HG03159 (cell line): ENCODE measurements around the gene PDE7B.
"Not testable (repeated sequence)": the region's sequence is repeated elsewhere in the genome, so short reads cannot be mapped to it uniquely, and the experiment has no call there.

Experiments used
- ATAC-seq: cut with Tn5 transposase; IDR thresholded peaks from one replicate; pipeline ENCODE4 v1.9.1; 2021; ENCODE audit warnings: mild to moderate bottlenecking, moderate library complexity; ENCODE audit not compliant: unreplicated experiment

The PDE7B gene

DNA sequence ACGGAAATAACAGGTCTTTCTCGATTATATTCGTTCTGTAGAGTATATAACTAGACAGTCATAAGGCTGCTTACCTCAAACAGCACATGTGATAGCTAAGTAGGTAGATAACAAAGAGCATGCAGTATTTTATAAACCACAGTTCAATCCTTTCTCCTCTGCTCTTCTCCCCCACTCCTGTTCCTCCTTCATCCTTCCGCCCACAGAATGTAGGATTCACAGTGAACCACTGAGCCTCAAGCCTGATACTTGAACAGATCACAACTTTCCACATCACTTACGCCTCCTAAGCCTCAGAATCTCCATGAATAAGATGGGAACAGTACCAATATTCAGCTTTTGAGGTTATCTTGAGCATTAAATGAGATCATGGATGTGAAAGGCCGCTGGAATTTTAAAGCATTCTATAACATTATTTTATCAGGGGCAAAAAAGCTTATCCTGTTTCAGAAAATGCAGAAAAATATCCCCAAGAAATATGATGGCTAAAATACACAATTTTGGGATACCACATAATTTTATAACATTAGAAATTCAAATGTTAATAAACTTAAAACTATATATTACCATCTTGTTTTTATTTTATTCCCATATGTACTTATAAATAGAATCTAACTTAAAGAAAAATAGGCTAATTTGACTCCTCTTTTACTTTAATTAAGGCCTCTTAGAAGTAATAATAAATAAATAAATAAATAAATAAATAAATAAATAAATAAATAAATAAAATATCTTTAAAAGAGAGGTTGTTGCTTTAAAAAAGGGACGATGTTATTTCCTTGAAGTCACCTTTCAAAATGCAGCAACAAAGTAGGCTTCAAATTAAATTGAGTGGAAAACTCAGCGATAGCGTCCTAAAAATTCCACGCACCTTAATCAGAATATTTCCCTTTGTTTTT lies 365.3 kb downstream of the PDE7B start:
- no peak for ATAC-seq

DNA sequence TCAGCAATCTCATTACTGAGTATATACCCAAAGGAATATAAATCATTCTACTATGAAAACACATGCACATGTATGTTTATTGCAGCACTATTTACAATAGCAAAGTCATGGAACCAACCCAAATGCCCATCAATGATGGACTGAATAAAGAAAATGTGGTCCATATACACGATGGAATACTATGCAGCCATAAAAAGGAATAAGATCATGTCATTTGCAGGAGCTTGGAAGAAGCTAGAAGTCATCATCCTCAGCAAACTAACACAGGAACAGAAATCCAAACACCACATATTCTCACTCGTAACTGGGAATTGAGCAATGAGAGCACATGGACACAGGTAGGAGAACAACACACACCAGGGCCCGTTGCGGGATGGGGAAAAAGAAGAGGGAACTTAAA lies 373.5 kb downstream of the PDE7B start:
- not testable (repeated sequence) for ATAC-seq

DNA sequence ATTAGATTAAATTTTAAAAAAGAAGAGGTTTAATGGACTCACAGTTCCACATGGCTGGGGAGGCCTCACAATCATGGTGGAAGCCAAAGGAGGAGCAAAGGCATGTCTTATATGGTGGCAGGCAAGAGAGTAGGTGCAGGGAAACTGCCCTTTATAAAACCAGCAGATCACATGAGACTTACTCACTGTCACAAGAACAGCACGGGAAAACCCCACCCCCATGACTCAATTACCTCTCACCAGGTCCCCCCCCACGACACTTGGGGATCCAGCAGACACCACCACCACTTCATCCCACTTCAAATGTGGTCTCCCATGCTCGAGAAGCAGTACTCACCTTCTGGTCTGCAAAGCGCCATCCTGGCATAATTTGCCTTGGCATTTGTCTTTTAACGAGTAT lies 374.0 kb downstream of the PDE7B start:
- ATAC-seq = no peak

DNA sequence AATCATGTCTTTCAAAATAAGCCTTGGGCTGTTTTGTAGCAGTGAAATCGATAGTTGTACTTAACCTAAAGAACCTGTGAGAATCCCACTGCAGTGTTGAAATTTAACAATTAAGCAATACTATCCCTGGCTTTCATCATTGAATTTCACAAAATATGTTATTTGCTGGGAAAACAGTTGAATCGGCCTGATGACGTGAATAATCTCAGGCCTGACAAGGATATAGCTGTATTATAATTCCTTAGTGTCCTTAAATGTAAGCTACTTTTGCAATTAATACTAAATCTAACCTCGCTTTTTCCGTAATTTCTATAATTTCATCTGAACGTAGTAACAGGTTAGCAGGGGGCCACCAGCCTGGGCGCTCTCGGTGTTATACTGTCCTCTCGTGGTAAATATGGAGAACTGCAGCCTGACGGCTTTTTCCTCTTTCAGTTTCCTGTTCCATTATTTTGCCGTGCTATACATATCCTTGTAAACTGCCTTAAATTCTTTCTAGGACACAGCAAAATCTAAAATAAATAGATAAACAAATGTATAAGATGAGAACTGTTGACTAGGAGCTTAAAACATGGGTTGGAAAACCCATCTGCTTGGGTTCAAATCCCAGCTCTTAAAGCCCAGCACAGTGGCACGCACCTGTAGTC lies 374.6 kb downstream of the PDE7B start:
- ATAC-seq = peak; percentile 66

DNA sequence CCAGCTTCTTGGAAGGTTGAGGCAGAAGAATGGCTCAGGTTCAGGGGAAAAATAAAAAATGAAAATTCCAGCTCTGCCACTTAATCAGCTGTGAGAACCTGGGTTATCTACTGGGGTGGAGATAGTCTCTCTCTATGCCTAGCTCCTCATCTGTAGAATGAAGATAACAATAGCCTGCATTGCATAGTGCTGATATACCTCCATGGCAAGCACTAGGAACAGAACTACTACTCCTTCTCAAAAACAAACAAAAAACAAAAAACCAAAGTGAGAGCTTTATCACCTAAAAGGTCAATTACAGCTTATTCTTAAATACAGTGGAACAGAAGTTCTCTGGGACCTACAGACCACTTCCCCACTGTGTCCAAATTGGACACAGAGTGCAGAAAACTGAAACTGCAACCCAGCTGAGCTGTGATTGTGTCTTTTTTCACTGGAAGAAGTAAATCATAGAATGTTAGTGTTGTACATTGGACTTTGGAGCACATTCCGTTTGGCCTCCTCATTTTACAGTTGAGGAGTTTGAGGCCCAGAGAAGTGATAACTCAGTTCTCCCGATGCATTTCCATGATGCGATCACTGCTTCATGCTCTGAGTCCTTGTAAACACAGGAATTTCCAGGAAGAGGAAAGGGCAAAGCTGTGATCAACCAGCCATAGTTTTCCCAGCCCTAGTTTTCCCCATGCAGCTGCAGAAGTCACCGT lies 375.3 kb downstream of the PDE7B start:
- peak; percentile 33 for ATAC-seq

DNA sequence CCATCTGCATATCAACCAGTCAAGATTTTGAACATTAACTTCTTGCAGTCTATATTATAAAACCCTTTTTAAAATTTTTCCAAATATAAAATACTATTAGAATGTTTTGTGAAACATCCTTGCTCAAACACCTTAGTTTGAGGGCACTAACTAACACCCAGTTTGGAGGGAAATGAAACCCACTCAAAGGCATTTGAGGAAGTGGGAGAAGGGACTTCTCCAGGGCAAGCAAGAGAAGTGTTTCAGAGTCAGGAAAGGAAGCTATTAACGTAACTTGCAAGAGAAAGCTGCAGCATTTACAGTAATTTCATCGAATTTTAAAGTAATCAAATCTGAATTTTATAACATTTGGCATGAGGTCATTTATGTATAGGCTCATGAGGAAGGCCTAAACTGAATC lies 377.3 kb downstream of the PDE7B start:
- ATAC-seq = no peak

DNA sequence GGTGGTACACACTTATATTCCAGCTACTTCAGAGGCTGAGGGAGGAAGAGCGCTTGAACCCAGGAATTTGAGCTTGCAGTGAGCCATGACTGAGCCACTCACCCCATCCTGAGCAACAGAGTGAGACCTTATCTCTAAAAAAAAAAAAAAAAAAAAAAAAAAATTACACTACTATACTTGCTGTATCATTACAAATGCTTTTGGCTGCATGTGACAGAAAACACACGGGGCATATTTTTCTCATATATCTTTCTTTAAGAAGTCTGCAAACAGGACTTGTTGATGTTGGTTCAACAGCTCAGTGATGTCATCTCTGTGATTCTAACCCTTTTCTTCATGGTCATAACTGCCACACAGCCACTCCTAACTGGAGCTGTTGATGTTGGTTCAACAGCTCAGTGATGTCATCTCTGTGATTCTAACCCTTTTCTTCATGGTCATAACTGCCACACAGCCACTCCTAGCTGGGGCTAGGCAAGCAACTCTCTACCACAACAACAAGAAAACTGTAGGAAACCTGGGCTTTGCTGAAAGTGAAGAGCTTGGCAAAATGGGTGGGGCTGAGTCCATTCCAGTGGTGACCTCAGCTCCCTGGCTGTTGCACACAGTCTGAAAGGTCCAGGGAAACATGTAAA lies 378.8 kb downstream of the PDE7B start:
- no peak for ATAC-seq

DNA sequence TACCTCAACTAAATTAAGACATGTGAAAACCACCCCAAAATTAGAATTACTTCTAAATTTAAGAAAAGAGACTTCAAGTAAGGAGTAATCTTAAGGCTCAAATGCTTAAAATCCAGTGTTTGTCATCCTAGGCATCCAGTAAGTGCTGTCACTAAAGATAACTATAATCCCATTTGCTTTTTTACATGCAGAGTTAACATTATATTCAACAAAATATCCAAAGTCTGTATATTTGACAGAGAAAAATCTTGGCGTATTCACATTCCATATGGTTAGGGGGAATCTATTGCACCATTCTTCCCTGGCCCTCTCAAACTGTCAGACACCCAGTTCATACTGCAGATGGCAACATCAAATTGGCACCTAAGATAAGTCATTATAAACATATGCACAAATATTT lies 381.2 kb downstream of the PDE7B start:
- no peak for ATAC-seq

DNA sequence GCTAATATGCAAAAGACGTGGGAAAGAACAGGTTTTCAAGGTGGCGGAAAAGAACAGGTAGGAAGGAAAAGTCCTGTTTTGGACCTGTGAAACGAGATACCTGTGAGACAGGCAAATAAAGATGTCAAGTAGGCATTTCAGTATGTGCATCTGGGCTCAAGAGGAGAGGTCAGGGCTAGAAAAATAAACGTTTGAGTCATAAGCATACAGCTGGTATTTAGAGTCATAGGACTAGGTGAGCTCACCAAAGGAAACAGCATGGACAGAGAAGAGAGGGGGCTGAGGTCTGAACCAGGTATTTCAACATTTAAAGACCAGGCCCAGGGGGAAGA lies 383.7 kb downstream of the PDE7B start:
- ATAC-seq = no peak

DNA sequence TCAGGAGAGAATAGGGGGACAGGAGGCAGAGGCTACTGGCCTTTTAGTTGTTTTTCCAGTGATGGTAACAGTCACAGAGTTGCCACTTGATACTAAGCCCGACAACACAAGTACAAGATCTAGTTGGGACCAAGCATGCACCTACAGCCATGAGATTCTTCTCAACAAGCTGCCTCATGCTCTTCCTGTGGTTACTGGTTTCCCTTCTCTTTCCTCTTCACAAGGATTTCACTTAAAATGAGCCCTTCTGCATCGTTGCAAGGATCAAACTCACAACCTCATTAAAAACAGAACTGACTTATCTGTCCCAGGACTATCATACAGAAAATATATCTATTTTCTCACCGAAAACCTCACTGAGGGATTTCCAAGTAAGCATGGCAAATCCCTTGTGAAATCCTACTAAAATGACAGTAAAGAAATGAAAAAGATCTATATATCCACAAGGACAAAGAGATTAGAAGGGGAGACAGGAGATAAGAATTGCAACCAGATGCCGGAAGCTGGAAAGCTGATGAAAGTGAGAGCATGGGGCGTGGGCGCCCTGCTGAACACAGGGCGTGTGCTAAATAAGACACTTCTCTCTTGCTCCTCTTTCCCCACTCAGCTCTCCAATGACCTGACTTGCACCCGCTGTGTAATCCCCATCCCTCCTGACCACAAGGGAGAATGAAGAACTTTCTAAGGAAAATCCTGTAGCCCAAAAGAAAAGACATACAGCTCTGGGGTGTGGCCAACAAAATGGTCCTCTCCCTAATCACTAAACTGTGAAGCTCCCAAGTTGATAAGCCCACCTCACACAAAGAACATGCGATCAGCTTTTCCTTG lies 385.2 kb downstream of the PDE7B start:
- ATAC-seq = no peak

DNA sequence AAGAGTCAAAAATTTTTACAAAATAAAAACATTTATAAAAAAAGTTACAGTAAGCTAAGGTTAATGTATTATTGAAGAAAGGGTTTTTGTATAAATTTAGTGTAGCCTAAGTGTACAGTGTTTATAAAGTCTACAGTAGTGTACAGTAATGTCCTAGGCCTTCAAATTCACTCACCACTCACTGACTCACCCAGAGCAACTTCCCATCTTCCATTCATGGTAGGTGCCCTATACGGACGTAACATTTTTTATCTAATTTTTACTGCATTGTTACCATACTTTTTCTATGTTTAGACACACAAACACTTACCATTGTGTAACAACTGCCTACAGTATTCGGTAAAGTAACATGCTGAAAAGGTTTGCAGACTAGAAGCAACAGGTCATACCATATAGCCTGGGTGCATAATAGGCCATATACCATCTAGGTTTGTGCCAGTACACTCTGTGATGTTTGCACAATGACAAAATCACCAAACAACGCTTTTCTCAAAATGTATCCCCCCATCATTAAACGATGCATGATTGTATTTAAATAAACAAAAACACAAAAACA lies 392.6 kb downstream of the PDE7B start:
- ATAC-seq = no peak
